GM12891 (cell line): ENCODE results near the gene PROB1.

ENCODE experiments used
- POLR2A ChIP-seq: IDR thresholded peaks from 2 replicates; pipeline ENCODE4 v1.6.1; 2011; ENCODE audit warnings: low read depth, low read length, control low read depth
- POLR2AphosphoS5 ChIP-seq: IDR thresholded peaks from 2 replicates; pipeline ENCODE4 v1.6.1; 2011; ENCODE audit warnings: low read depth, low read length, control low read depth
- POU2F2 ChIP-seq: IDR thresholded peaks from 2 replicates; pipeline ENCODE4 v1.6.1; 2011; ENCODE audit warnings: low read depth, mild to moderate bottlenecking, control low read depth, low read length, moderate library complexity
- TAF1 ChIP-seq: IDR thresholded peaks from 2 replicates; pipeline ENCODE4 v1.6.1; 2011; ENCODE audit warnings: low read depth, low read length, control low read depth

DNA sequence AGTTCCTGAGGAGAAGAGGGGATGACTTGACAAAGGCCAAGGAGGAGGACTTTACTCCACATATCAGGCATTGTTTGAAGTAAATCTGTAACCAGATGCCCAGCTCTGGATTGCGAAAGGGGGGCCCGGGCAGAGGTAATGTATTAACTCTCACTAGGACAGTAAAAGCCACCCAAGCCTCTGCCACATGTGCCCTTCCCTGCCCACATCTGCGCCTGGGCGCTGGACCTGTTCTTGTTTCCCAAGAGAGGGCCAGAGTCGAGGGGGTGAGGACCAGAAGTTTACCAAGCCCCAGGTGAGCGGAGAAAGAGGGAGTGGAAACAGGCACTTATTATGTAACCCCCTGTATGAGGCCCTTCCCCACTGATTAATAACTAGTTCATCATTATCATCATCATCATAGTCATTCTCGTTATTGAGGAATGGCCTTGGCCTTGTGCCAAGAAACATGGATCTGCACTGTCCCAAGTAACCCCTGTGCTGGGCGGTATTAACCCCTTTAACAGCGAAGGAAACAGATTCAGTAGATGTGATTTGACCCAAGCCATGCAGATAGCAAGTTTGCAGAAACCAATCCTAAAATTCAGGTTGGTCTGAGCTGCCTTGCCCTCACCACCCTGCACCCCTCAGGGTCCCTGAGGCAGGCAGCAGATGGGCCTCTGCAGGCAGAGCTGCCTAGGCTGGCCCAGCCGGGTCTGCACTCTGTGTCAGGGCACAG is 11.5 kb downstream of the PROB1 start, which contains the start of gene SLC23A1:
- no peak for TF ChIP-seq POLR2A
- no peak for TF ChIP-seq POLR2AphosphoS5
- TF ChIP-seq TAF1 = no peak
- TF ChIP-seq POU2F2 = no peak
